WI38 (cell line): ENCODE results near the gene SEC23IP.
A peak's percentile ranks its signal among the peaks of the same experiment; 100 is the strongest.

Experiments
- H3K4me3 ChIP-seq: 2 replicates; pipeline ENCODE4 v1.5.1; 2011; ENCODE audit warnings: low read depth, mild to moderate bottlenecking, control low read depth, low read length
- TF ChIP-seq, protein P1 (sequence below): IDR thresholded peaks from 2 replicates; pipeline ENCODE4 v1.5.1; 2012; ENCODE audit warnings: low read depth, mild to moderate bottlenecking, control low read depth, low read length

The SEC23IP gene

GRCh38 chr10:119858063-119858462 lies 34.5 kb upstream of the SEC23IP start:
- no peak overlapping the region for H3K4me3 ChIP-seq
- TF ChIP-seq, protein P1, sequence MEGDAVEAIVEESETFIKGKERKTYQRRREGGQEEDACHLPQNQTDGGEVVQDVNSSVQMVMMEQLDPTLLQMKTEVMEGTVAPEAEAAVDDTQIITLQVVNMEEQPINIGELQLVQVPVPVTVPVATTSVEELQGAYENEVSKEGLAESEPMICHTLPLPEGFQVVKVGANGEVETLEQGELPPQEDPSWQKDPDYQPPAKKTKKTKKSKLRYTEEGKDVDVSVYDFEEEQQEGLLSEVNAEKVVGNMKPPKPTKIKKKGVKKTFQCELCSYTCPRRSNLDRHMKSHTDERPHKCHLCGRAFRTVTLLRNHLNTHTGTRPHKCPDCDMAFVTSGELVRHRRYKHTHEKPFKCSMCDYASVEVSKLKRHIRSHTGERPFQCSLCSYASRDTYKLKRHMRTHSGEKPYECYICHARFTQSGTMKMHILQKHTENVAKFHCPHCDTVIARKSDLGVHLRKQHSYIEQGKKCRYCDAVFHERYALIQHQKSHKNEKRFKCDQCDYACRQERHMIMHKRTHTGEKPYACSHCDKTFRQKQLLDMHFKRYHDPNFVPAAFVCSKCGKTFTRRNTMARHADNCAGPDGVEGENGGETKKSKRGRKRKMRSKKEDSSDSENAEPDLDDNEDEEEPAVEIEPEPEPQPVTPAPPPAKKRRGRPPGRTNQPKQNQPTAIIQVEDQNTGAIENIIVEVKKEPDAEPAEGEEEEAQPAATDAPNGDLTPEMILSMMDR: no peak

DNA sequence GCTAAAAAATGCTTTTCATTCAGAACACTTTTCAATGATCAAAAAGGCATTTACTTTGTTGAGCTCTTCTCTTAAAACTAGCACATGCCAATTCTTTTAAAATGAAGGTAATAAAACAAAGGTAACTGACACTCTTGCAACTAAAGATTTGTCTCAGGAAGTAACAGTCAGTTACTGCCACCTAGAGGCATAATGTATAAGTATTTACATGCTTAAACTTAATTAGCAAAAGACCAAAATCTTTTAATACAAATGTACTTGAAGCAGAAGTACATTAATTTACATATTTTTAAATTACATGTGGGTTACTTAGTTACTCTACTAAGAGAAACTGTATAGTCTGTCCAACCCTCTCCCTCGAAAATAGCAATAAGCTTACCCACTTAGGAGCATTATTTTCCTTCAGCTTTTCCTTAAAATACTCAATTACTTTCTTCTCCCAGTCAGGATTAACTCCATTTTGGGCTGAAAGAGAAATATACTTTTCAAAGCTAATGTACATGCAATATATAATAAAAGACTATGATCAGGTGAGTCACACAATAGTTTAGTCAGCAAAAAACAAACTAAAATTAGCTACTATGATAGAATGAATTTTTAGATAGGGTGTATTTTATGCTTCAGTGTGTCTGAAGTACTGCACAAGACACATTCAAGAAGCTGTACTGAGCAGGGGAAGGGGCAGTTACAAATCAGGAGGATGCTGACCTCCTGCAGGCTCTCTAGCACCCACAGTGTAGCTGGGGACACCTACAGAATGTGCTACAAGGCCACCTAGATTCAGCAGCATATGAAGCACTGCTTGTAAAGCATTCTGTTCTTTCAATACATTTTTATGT lies 32.9 kb upstream of the SEC23IP start:
- TF ChIP-seq, protein P1: peak; percentile 18; the same call in 1 of the 2 replicates
- H3K4me3 ChIP-seq: no peak overlapping the region

GRCh38 chr10:119860866-119861607 lies 31.5 kb upstream of the SEC23IP start:
- no peak overlapping the region for H3K4me3 ChIP-seq
- TF ChIP-seq, protein P1: no peak

GRCh38 chr10:119862524-119862923 lies 30.0 kb upstream of the SEC23IP start:
- TF ChIP-seq, protein P1: no peak
- no peak overlapping the region for H3K4me3 ChIP-seq

- TF ChIP-seq, protein P1: no peak
- H3K4me3 ChIP-seq: no peak overlapping the region
These were observed 28.5 kb upstream of the SEC23IP start for GRCh38 chr10:119863951-119864565.

DNA sequence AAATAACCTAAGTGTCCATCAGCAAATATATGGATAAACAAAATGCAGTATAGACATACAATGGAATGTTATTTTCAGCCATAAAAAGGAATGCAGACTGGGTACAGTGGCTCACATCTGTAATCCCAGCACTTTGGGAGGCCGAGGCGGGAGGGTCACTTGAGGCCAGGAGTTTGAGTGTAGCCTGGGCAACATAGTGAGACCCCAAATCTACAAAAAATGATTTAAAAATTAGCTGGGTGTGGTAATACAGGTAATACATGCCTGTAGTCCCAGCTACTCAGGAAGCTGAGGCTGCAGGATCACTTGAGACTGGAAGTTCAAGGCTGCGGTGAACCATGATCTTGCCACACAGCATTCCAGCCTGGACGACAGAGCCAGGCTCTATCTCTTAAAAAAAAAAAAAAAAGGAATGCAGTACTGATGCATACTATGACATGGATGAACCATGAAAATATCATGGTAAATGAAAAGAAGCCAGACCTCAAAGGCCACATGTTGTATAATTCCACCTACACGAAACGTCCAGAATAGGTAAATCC lies 26.8 kb upstream of the SEC23IP start:
- TF ChIP-seq, protein P1: no peak

More for the DNA sequence above, 26.8 kb upstream of the SEC23IP start:
- no peak overlapping the region for H3K4me3 ChIP-seq
